ENCODE results near the gene CCDC134. TPM values are rescaled to one million over a fixed set of nuclear protein-coding genes. Genes with fewer than 3 reads are reported as not detected.

CCDC134 gene
- total RNA-seq, 4 donors from 2014 or later: 6.5 to 9.6 (median 8.2) TPM

GRCh38 chr22:41870786-41871185 lies 70.3 kb downstream of the CCDC134 start:
- TF ChIP-seq POLR2A (IDR thresholded peaks at IDR 0.05): no peak
- no peak for TF ChIP-seq EP300 (IDR thresholded peaks at IDR 0.05)
- Histone ChIP-seq H3K4me1 (peaks cover 0 to 31% (median 0%) of the 10 kb centered on the region in 4 donors), H3K27ac (no peak overlapping the region), H3K9me3 (no peaks in the 10 kb centered on the region), H3K4me3 (no peak overlapping the region), H3K27me3 (no peaks in the 10 kb centered on the region), H3K36me3 (peaks cover 0 to 97% (median 17%) of the 10 kb centered on the region in 3 donors)
- DNase-seq (ENCODE audit: low spot score in 2 of 2): no peak
- 67 to 76% methylated on average over 4 of the region's 4 CpGs for WGBS, 2 donors

- Histone ChIP-seq H3K36me3 (peaks cover 0 to 99% (median 26%) of the 10 kb centered on the region in 3 donors), H3K4me3 (no peak overlapping the region), H3K4me1 (peaks cover 0 to 15% (median 0%) of the 10 kb centered on the region in 4 donors), H3K27ac (no peak overlapping the region), H3K27me3 (no peaks in the 10 kb centered on the region), H3K9me3 (no peaks in the 10 kb centered on the region)
- no peak for DNase-seq (ENCODE audit: low spot score in 2 of 2)
- 62 to 76% methylated on average over 5 of the region's 5 CpGs for WGBS, 2 donors
- TF ChIP-seq EP300 (IDR thresholded peaks at IDR 0.05): no peak
- no peak for TF ChIP-seq CTCF (IDR thresholded peaks at IDR 0.05)
- no peak for TF ChIP-seq POLR2A (IDR thresholded peaks at IDR 0.05)
Measured at GRCh38 chr22:41873391-41873790, 72.9 kb downstream of the CCDC134 start.

DNA sequence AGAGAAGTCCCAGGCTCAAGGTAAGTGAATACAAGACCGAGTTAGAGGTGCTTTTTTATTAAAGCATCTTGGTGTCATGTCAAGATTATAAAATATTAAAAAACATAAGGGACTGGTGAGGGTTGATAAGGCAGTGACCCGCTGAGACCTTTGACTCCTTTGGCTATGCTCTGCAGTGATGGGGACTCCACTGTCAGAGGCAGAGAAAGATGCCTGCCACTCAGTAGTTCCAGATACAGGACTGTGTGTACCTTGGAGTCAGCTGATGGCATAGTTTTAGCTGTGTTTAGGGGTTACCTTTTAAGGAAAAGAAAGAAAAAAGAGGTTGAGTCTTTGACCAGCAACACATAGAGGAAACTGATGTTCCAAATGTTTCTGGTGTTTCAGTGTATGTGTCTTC lies 73.6 kb downstream of the CCDC134 start:
- WGBS, 2 donors: 92 to 94% methylated on average over 2 of the region's 2 CpGs
- no peak for DNase-seq (ENCODE audit: low spot score in 2 of 2)
- Histone ChIP-seq H3K27me3 (no peaks in the 10 kb centered on the region), H3K27ac (no peak overlapping the region), H3K9me3 (no peaks in the 10 kb centered on the region), H3K4me1 (peaks cover 0 to 8% (median 0%) of the 10 kb centered on the region in 4 donors), H3K36me3 (peaks cover 0 to 99% (median 26%) of the 10 kb centered on the region in 3 donors), H3K4me3 (no peak overlapping the region)
- no peak for TF ChIP-seq CTCF (IDR thresholded peaks at IDR 0.05)
- no peak for TF ChIP-seq EP300 (IDR thresholded peaks at IDR 0.05)
- no peak for TF ChIP-seq POLR2A (IDR thresholded peaks at IDR 0.05)

GRCh38 chr22:41875531-41876270 lies 75.2 kb downstream of the CCDC134 start:
- Histone ChIP-seq H3K27me3 (no peaks in the 10 kb centered on the region), H3K27ac (peak overlapping the region in 1 of 4 donors; percentile 1), H3K4me1 (peaks cover 0 to 7% (median 0%) of the 10 kb centered on the region in 4 donors), H3K4me3 (no peak overlapping the region), H3K36me3 (peaks cover 0 to 98% (median 26%) of the 10 kb centered on the region in 3 donors), H3K9me3 (no peaks in the 10 kb centered on the region)
- DNase-seq (ENCODE audit: low spot score in 2 of 2): no peak
- TF ChIP-seq POLR2A (IDR thresholded peaks at IDR 0.05) (no peak), EP300 (IDR thresholded peaks at IDR 0.05) (no peak), CTCF (IDR thresholded peaks at IDR 0.05) (no peak)
- WGBS, 2 donors: 74% methylated on average over 10 of the region's 10 CpGs

Other genes with a start within 250 kb of the CCDC134 start
- gene CSDC2, start 239.7 kb upstream of the CCDC134 start, total RNA-seq: 10 to 100 TPM in 1 of 4 donors, 1 to 10 TPM in 3; 1.7 to 10.8 (median 2.5) TPM
- gene PMM1, start 210.8 kb upstream of the CCDC134 start, total RNA-seq: 10 to 100 TPM; 55.5 to 88.1 (median 83.5) TPM
- gene DESI1, start 179.6 kb upstream of the CCDC134 start, total RNA-seq: 10 to 100 TPM; 16.5 to 24.6 (median 19.2) TPM
- gene XRCC6, start 179.4 kb upstream of the CCDC134 start, total RNA-seq: 100 to 1,000 TPM; 141 to 200 (median 178) TPM
- gene SNU13, start 111.8 kb upstream of the CCDC134 start, total RNA-seq: 100 to 1,000 TPM in 1 of 4 donors, 10 to 100 TPM in 3; 66.3 to 104 (median 90.6) TPM
- gene MEI1, start 101.2 kb upstream of the CCDC134 start, total RNA-seq: 1 to 10 TPM in 1 of 4 donors, under 1 TPM in 2, not detected in 1; under 0.01 to 1.8 (median 0.44) TPM
- 100 to 1,000 TPM in 3 of 4 donors, 10 to 100 TPM in 1; 73.5 to 157 (median 129) TPM for gene SREBF2, start 32.4 kb downstream of the CCDC134 start, total RNA-seq
- 1 to 10 TPM in 1 of 4 donors, not detected in 3; 3.3 TPM for gene SHISA8, start 114.4 kb downstream of the CCDC134 start, total RNA-seq
- under 1 TPM in 1 of 4 donors, not detected in 3; under 0.01 TPM for gene TNFRSF13C, start 126.1 kb downstream of the CCDC134 start, total RNA-seq
- gene CENPM, start 146.5 kb downstream of the CCDC134 start, total RNA-seq: 1 to 10 TPM in 2 of 4 donors, not detected in 2; 5.0 to 5.1 TPM
- gene SEPTIN3, start 168.8 kb downstream of the CCDC134 start, total RNA-seq: 10 to 100 TPM; 24.3 to 37.9 (median 32.8) TPM
- 1 to 10 TPM; 3.0 to 6.8 (median 3.5) TPM for gene WBP2NL, start 198.1 kb downstream of the CCDC134 start, total RNA-seq

All from tibial nerve (tissue), 4 donors.